GM10248 (cell line): ENCODE measurements around the gene DLG2.

Experiments
- CTCF ChIA-PET: fragments of 300-600 bp; sonication (Branson Sonifier 250); formaldehyde crosslinking; extraction: SDS; loops from one replicate; lab custom pipeline; 2021; ENCODE audit warnings: antibody characterized with exemption; lab: Yijun Ruan, JAX
- POLR2A ChIA-PET: fragments of 350-650 bp; sonication (Branson Sonifier 250); formaldehyde crosslinking; extraction: SDS; loops from one replicate; lab custom pipeline; 2020; ENCODE audit warnings: antibody characterized with exemption; lab: Yijun Ruan, JAX
- DNase-seq: peaks from one replicate; pipeline ENCODE4 v3.0.0; 2012; ENCODE audit errors: extremely low spot score
- TF ChIP-seq, protein P1 (sequence below): IDR thresholded peaks from 2 replicates; pipeline ENCODE4 v1.5.1; 2012; ENCODE audit warnings: mild to moderate bottlenecking, low read depth; ENCODE audit errors: extremely low read depth, missing control alignments, control extremely low read depth

Gene DLG2

DNA sequence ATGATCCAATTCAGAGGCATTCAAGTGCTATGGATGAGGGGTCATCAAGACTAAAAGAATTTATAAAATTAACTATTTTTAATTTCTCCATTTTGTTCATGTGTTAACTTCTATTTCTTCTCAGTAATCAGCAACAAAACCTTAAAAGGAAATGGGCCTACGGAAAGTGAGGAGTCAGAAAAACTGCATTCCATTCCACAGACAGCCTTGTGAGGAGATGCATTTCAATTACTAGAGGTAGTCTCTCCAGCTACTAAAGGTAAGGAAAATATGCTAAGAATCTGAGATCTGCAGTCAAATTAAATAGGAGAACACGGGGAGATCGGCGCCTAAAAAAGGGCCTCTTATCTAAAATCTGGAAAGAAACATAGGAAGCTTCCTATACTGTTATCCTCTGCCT lies 661.7 kb downstream of the DLG2 start:
- no peak for DNase-seq
- ChIA-PET POLR2A (no interaction called here), CTCF (no interaction called here)
- TF ChIP-seq, protein P1, sequence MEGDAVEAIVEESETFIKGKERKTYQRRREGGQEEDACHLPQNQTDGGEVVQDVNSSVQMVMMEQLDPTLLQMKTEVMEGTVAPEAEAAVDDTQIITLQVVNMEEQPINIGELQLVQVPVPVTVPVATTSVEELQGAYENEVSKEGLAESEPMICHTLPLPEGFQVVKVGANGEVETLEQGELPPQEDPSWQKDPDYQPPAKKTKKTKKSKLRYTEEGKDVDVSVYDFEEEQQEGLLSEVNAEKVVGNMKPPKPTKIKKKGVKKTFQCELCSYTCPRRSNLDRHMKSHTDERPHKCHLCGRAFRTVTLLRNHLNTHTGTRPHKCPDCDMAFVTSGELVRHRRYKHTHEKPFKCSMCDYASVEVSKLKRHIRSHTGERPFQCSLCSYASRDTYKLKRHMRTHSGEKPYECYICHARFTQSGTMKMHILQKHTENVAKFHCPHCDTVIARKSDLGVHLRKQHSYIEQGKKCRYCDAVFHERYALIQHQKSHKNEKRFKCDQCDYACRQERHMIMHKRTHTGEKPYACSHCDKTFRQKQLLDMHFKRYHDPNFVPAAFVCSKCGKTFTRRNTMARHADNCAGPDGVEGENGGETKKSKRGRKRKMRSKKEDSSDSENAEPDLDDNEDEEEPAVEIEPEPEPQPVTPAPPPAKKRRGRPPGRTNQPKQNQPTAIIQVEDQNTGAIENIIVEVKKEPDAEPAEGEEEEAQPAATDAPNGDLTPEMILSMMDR: no peak

DNA sequence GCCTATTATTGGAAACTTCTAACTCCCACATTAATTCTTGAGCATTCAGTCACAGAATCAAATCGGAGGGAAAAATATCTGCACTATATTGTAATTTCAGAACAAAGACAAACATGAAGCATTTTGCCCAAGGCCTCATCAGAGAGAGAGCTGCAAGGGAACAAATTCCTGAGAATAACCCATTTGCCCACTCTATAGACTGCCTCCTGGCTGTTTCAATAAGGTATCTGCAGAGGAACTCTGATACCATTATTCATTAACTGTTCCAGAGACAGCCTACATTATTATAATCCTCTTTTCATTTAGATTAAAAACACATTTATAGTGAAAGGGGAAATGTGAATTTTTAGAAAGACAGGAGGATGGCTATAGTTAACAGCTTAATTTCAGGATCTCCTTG lies 663.9 kb downstream of the DLG2 start:
- DNase-seq: no peak
- TF ChIP-seq, protein P1: no peak
- POLR2A ChIA-PET: no interaction called here
- CTCF ChIA-PET: interaction anchor here (1.4 kb wide), 1 partner anchor 10 kb away, joined by 5 read pairs; no protein-coding TSS in a partner anchor

DNA sequence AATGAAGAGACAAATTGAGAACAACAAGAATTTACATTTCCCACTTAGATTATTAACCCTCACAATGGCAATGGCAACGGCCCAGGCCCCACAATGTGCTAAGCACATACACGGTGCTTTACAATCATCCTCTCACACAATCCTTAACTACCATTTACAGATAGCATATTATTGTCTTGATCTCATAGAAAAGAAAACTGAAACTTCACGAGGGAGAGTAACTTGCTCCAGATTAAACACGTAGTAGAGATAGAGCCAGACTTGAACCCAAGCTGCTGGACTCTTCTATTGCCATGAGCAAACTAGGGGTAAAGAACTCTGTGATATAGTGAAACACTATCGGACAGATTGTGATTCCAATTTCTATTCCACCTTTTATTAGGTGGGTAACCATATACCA lies 665.1 kb downstream of the DLG2 start:
- no peak for DNase-seq
- POLR2A ChIA-PET: no interaction called here
- TF ChIP-seq, protein P1: no peak
- CTCF ChIA-PET: interaction anchor here (1.8 kb wide), 1 partner anchor 19 kb away, joined by 4 read pairs; no protein-coding TSS in a partner anchor

DNA sequence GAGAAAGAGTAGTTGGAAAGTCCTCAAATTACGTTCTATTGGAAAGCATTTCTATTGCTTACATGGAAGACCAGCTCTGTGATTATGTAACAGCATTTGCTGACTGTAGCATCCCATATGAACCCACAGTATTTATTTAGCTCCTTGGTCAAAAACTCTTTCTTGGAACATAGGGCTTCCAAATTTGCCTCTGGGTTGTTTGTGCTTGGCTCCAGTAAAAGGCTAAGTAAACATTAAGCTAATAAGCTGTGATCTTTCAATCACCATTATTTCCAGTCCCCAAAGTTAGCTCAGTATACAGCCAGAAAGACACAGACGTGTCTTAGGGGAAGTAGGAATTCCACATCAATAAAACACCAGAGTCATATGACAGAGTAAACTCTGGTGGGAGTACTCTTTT lies 668.8 kb downstream of the DLG2 start:
- CTCF ChIA-PET: no interaction called here
- TF ChIP-seq, protein P1: no peak
- POLR2A ChIA-PET: no interaction called here
- no peak for DNase-seq

DNA sequence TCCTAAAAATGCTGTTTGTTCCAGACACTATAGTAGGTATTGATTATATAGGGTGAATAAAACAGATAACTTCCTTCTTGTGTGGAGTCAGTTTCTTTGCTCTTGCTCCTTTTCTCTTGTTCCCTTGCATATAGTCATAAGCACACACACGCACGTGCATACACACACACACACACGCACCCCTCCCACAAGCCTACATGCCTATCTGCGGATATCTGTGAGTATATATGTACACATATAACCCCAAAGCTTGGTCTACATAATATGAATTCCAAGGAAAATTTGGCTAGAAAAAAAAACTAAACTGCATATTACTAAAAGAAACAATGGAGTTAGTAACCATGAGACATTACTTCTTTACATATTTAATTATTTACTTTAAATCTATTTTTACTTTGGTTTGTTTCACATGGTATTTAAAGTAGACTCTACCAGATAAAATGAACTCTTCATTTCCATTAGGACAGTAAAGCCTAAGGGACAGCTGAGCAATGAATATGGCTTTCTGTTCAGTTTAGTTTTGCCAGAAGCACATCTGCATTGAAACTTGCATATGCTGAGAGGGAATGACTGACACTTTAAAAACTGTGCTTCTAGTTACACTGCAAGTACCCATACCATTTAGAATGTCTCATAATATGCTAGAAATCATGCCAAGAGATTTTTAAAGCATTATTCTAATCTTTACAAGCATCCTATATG lies 676.4 kb downstream of the DLG2 start:
- ChIA-PET CTCF (no interaction called here), POLR2A (no interaction called here)

DNA sequence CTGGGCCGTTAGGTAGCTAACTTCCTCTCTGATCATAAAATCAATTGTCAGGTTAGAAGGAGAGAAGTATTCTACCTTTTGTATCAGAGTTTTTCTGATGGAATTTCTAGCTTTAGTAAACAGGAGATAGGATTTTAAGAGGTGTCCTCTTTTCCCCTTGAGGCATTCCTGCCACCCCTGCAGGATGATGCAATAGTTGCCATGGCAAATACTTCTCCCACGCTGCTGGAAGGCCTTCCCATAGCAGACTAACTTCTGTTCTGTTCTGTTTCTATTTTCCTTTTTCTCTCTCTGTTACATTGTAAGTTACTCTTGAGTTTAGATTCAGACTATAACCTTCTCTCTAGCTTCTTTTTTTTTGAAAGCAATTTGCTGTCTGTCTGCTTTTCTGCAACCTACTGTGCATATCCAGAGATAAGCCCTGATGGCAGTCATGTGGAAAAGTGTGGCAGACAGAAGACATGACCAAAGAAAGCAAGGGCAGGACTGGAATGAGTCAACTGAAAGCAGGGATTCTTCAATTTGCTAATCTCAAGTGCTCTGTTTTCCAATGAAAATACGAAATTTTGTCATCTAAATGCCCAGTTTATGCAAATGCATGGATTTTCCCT lies 679.1 kb downstream of the DLG2 start:
- ChIA-PET CTCF (no interaction called here), POLR2A (no interaction called here)
- no peak for DNase-seq
- TF ChIP-seq, protein P1: no peak

More for the DNA sequence above, 676.4 kb downstream of the DLG2 start:
- TF ChIP-seq, protein P1: no peak
- no peak for DNase-seq
